Hepatocyte (in vitro differentiated cells): Measurements from ENCODE around the gene ULK4. TPM values are rescaled to one million over a fixed set of nuclear protein-coding genes. Genes with fewer than 3 reads are reported as not detected.

Source experiments
- DNase-seq: peaks from one replicate; pipeline ENCODE4 v3.0.0-alpha.2; 2016; ENCODE audit warnings: low spot score
- H2AFZ ChIP-seq: fragments of 200-600 bp; sonication (generic); 2 replicates; pipeline ENCODE4 v1.6.0; 2016; ENCODE audit warnings: antibody characterized with exemption, mild to moderate bottlenecking
- H3K27ac ChIP-seq: fragments of 200-600 bp; sonication (generic); 2 replicates; pipeline ENCODE4 v1.5.1; 2016; ENCODE audit warnings: mild to moderate bottlenecking
- H3K27me3 ChIP-seq: fragments of 200-600 bp; sonication (generic); 2 replicates; pipeline ENCODE4 v1.6.1; 2016
- H3K36me3 ChIP-seq: fragments of 200-600 bp; sonication (generic); replicated peaks from 2 replicates; pipeline ENCODE4 v1.5.1; 2016; ENCODE audit warnings: low read depth; ENCODE audit not compliant: insufficient read depth
- H3K4me1 ChIP-seq: fragments of 200-600 bp; sonication (generic); 2 replicates; pipeline ENCODE4 v1.5.1; 2016; ENCODE audit warnings: mild to moderate bottlenecking, moderate library complexity; ENCODE audit not compliant: insufficient read depth
- H3K4me2 ChIP-seq: fragments of 200-600 bp; sonication (generic); 2 replicates; pipeline ENCODE4 v1.6.0; 2016
- H3K4me3 ChIP-seq: fragments of 200-600 bp; sonication (generic); 2 replicates; pipeline ENCODE4 v1.5.1; 2016; ENCODE audit warnings: mild to moderate bottlenecking
- H3K79me2 ChIP-seq: fragments of 200-600 bp; sonication (generic); 2 replicates; pipeline ENCODE4 v1.6.0; 2017; ENCODE audit warnings: mild to moderate bottlenecking
- H3K9me2 ChIP-seq: fragments of 200-600 bp; sonication (generic); replicated peaks from 2 replicates; pipeline ENCODE4 v1.6.0; 2017; ENCODE audit warnings: mild to moderate bottlenecking; ENCODE audit not compliant: insufficient read depth
- H3K9me3 ChIP-seq: fragments of 200-600 bp; sonication (generic); 2 replicates; pipeline ENCODE4 v1.5.1; 2016; ENCODE audit warnings: low read depth, mild to moderate bottlenecking
- H4K20me1 ChIP-seq: fragments of 200-600 bp; sonication (generic); 2 replicates; pipeline ENCODE4 v1.6.0; 2016; ENCODE audit warnings: mild to moderate bottlenecking; ENCODE audit not compliant: insufficient read depth, poor library complexity, severe bottlenecking
- EZH2 ChIP-seq: fragments of 200-600 bp; sonication (generic); IDR thresholded peaks from 2 replicates; pipeline ENCODE4 v1.6.1; 2016; ENCODE audit warnings: antibody characterized with exemption, mild to moderate bottlenecking, borderline replicate concordance
- EZH2phosphoT487 ChIP-seq: fragments of 200-600 bp; sonication (generic); IDR thresholded peaks from one replicate; pipeline ENCODE4 v1.6.1; 2018; ENCODE audit warnings: antibody characterized with exemption, mild to moderate bottlenecking, low read depth, moderate library complexity; ENCODE audit not compliant: unreplicated experiment, severe bottlenecking
- WGBS: methylation state at CpG from one replicate; pipeline ENCODE4 v1.1.6; 2016; ENCODE audit warnings: low lambda C conversion rate; ENCODE audit errors: missing lambda C conversion rate; 5-methylcytosine and 5-hydroxymethylcytosine counted together
- polyA plus RNA-seq: library from polyadenylated mRNA; unstranded; fragments of >200 nt; fragmentation: Nextera tagmentation; extraction: Ambion mirVana; gene quantifications from 2 replicates; pipeline ENCODE4 v1.2.1, GENCODE V29; 2016
- total RNA-seq: library from RNA; depleted of rRNA; stranded (reverse); fragments of >200 nt; gene quantifications from 2 replicates; pipeline ENCODE4 v1.2.3, GENCODE V29; 2014
- TF ChIP-seq, protein P1 (sequence below): fragments of 200-600 bp; sonication (generic); IDR thresholded peaks from 2 replicates; pipeline ENCODE4 v1.5.1; 2016; ENCODE audit warnings: antibody characterized with exemption, mild to moderate bottlenecking; ENCODE audit not compliant: poor library complexity

ULK4 gene
- total and polyA plus RNA-seq, 2 experiments from 2014 or later, result 3.8 to 9.1 TPM

DNA sequence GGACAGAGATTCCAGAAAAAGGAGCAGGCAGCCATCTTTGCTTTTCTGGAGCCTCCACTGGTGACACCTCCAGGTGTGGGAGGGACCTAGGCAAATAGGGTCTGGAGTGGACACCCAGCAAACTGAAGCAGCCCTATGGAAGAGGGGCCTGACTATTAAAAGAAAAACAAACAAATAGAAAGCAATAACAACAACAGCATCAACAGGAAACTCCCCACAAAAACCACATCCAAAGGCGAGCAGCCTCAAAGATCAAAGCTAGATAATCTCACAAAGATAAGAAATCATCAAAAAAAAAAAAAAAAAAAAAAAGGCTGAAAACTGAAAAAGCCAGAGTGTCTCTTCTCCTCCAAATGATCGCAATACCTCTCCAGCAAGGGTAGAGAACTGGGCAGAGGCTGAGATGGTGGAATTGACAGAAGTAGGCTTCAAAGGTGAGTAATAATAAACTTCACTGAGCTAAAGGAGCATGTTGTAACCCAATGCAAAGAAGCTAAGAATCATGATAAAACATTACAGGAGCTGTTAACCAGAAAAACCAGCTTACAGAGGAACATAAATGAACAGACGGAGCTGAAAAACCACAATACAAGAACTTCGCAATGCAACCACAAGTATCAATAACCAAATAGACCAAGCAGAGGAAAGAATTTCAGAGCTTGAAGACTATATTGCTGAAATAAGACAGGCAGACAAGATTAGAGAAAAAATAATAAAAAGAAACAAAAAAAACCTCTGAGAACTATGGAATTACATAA, 537.2 kb downstream of the ULK4 start:
- Histone ChIP-seq H3K9me2 (no peaks in the 10 kb centered on the region), H3K27me3 (no peaks in the 10 kb centered on the region), H3K36me3 (no peaks in the 10 kb centered on the region), H3K4me1 (no peaks in the 10 kb centered on the region), H3K4me2 (no peak overlapping the region), H3K27ac (no peak overlapping the region), H3K79me2 (no peaks in the 10 kb centered on the region), H4K20me1 (no peaks in the 10 kb centered on the region), H3K9me3 (no peaks in the 10 kb centered on the region), H2AFZ (no peak overlapping the region), H3K4me3 (no peak overlapping the region)
- 72% methylated on average over 4 of the region's 4 CpGs for WGBS
- no peak for DNase-seq
- TF ChIP-seq EZH2phosphoT487, result no peak
- no peak for TF ChIP-seq EZH2
- TF ChIP-seq, protein P1, sequence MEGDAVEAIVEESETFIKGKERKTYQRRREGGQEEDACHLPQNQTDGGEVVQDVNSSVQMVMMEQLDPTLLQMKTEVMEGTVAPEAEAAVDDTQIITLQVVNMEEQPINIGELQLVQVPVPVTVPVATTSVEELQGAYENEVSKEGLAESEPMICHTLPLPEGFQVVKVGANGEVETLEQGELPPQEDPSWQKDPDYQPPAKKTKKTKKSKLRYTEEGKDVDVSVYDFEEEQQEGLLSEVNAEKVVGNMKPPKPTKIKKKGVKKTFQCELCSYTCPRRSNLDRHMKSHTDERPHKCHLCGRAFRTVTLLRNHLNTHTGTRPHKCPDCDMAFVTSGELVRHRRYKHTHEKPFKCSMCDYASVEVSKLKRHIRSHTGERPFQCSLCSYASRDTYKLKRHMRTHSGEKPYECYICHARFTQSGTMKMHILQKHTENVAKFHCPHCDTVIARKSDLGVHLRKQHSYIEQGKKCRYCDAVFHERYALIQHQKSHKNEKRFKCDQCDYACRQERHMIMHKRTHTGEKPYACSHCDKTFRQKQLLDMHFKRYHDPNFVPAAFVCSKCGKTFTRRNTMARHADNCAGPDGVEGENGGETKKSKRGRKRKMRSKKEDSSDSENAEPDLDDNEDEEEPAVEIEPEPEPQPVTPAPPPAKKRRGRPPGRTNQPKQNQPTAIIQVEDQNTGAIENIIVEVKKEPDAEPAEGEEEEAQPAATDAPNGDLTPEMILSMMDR, result no peak

DNA sequence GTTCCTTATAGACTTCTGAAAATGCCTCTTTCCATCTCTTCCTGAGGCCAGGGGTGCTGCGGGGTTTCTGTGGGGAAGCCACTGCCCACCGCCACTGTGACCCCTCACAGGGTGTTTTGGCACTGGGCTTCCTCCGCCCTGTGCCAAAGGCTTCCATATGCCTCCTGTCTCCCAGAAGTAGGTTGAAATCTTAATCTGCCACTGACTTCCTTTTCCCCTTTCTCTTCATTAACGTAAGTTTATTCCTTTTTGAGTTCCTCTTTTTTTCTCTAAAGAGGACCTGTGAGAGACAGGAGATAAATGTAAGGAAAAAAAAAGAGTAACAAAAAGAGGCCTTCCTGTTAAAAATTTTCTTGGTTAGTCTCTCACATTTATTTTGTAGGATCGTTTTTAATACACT, 542.1 kb downstream of the ULK4 start:
- Histone ChIP-seq H4K20me1 (no peaks in the 10 kb centered on the region), H3K9me3 (no peaks in the 10 kb centered on the region), H3K4me3 (no peak overlapping the region), H3K4me2 (no peak overlapping the region), H3K4me1 (no peaks in the 10 kb centered on the region), H3K36me3 (no peaks in the 10 kb centered on the region), H2AFZ (no peak overlapping the region), H3K27ac (no peak overlapping the region), H3K27me3 (no peaks in the 10 kb centered on the region), H3K79me2 (no peaks in the 10 kb centered on the region), H3K9me2 (no peaks in the 10 kb centered on the region)
- TF ChIP-seq EZH2 (no peak), EZH2phosphoT487 (no peak)
- TF ChIP-seq, protein P1, result no peak
- WGBS, result 89% methylated on average over 5 of the region's 5 CpGs
- no peak for DNase-seq

DNA sequence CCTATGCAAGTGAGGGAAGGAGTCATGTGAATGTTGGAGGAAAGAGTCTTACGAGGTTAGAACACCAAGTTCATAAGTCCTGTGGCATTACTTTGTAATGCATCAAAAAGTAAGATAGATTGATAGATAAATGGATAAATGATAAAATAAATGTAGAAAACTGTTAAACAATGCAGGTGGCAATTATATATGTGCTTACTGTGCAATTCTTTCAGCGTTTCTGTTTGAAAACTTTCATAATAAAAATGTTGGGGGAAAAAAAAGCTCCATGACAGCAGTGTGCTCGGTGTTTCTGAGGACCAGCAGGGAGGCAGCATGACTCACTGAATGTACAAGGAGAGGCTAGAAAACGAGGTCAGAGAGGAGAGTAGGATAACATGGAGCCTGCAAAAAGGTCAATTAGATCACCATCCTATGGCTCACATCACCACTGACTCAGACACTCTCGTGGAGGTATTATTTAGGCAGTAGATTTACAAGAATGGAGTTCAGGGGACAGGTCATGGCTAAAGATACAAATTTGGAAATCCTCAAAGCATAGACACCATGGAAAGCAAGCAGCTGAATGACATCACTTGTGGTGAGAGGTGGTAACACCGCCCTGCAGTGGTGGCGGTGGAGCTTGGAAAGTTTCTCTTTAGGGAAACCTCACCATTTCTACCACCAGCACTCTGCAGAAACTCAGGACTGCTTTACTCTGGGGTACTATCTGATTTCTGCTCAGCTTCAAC, 542.8 kb downstream of the ULK4 start:
- Histone ChIP-seq H3K27ac (no peak overlapping the region), H3K9me3 (no peaks in the 10 kb centered on the region), H3K36me3 (no peaks in the 10 kb centered on the region), H3K4me3 (no peak overlapping the region), H4K20me1 (no peaks in the 10 kb centered on the region), H3K4me1 (no peaks in the 10 kb centered on the region), H3K4me2 (no peak overlapping the region), H2AFZ (no peak overlapping the region), H3K79me2 (no peaks in the 10 kb centered on the region), H3K9me2 (no peaks in the 10 kb centered on the region), H3K27me3 (no peaks in the 10 kb centered on the region)
- TF ChIP-seq, protein P1, result no peak
- TF ChIP-seq EZH2 (no peak), EZH2phosphoT487 (no peak)
- no peak for DNase-seq
- 77% methylated on average over 7 of the region's 7 CpGs for WGBS
